ENCODE data around the gene CLDN6. TPM values are rescaled to one million over a fixed set of nuclear protein-coding genes. Genes with fewer than 3 reads are reported as not detected.
A peak's percentile ranks its signal among the peaks of the same experiment; 100 is the strongest.

Gene CLDN6
- total RNA-seq, 1 experiment from 2014 or later: 743 TPM

DNA sequence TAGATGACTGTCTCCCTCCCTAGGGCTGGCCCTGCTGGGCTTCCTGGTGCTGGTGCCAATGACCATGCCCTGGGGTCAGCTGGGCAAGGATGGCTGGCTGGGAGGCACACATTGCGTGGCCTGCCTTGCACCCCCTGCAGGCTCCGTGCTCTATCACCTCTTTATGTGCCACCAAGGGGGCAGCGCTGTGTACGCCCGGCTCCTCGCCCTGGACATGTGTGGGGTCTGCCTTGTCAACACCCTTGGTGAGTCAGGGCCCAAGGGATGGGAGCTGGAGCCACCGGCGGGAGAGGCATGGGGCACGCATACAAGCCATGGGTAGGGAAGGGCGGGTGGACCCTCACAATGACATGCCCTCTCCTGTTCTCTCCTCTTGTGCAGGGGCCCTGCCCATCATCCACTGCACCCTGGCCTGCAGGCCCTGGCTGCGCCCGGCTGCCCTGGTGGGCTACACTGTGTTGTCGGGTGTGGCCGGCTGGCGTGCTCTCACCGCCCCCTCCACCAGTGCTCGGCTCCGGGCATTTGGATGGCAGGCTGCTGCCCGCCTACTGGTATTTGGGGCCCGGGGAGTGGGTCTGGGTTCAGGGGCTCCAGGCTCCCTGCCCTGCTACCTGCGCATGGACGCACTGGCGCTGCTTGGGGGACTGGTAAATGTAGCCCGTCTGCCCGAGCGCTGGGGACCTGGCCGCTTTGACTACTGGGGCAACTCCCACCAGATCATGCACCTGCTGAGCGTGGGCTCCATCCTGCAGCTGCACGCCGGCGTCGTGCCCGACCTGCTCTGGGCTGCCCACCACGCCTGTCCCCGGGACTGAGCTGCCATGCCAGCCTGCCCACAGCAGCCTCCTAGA lies 46.6 kb downstream of the CLDN6 start:
- WGBS (ENCODE audit: extremely low coverage, insufficient read length, low lambda C conversion rate): no CpG with 5 or more reads among the region's 35 CpGs
- Histone ChIP-seq H2BK15ac (ENCODE audit: low read depth, low read length) (no peak overlapping the region), H3K4me1 (ENCODE audit: insufficient read depth, low read length) (no peaks in the 10 kb centered on the region), H4K20me1 (ENCODE audit: control insufficient read depth, insufficient read depth, insufficient read length) (peaks cover 3% of the 10 kb centered on the region), H3K23ac (ENCODE audit: insufficient read length, low read depth, low read length) (no peak overlapping the region), H2AK5ac (ENCODE audit: insufficient read length, low read length) (no peak overlapping the region), H3K9ac (ENCODE audit: extremely low read depth, insufficient read length, low read length) (no peak overlapping the region), H3K27ac (ENCODE audit: insufficient read length, low read depth, low read length) (no peak overlapping the region), H2BK12ac (ENCODE audit: insufficient read length, low read depth, low read length) (no peak overlapping the region), H2AFZ (ENCODE audit: low read length) (no peak overlapping the region), H3K18ac (ENCODE audit: insufficient read length, low read depth, low read length) (no peak overlapping the region), H4K5ac (ENCODE audit: insufficient read length, low read depth, low read length) (no peak overlapping the region), H2BK5ac (ENCODE audit: insufficient read length, low read length) (no peak overlapping the region), H3K4ac (ENCODE audit: low read depth, low read length) (no peak overlapping the region), H3K79me1 (ENCODE audit: insufficient read depth, low read depth, low read length, poor library complexity, severe bottlenecking) (no peaks in the 10 kb centered on the region), H2BK20ac (ENCODE audit: low read depth, low read length, poor library complexity, severe bottlenecking) (no peak overlapping the region), H3K23me2 (ENCODE audit: insufficient read length, low read depth, low read length, poor library complexity, severe bottlenecking) (peaks cover 6% of the 10 kb centered on the region), H4K8ac (replicated peaks; ENCODE audit: insufficient read length, low read depth, low read length) (no peak overlapping the region), H3K56ac (ENCODE audit: insufficient read length, low read depth, low read length) (no peak overlapping the region), H3K14ac (ENCODE audit: insufficient read depth, low read length) (no peak overlapping the region), H2BK120ac (ENCODE audit: low read depth, low read length, poor library complexity, severe bottlenecking) (no peak overlapping the region), H3K79me2 (ENCODE audit: insufficient read depth, low read length) (no peaks in the 10 kb centered on the region), H3K27me3 (ENCODE audit: insufficient read depth, low read length) (no peaks in the 10 kb centered on the region), H3K9me3 (ENCODE audit: control insufficient read depth, low read depth, low read length) (no peaks in the 10 kb centered on the region), H4K91ac (ENCODE audit: insufficient read length, low read depth, low read length) (no peak overlapping the region), H3K4me2 (ENCODE audit: insufficient read depth, insufficient read length, low read length) (no peak overlapping the region), H3T11ph (ENCODE audit: low read length) (no peak overlapping the region)
- H3K27me3 Mint-ChIP-seq (ENCODE audit: low read depth): peaks cover 13% of the 10 kb centered on the region
- TF ChIP-seq, protein P1, sequence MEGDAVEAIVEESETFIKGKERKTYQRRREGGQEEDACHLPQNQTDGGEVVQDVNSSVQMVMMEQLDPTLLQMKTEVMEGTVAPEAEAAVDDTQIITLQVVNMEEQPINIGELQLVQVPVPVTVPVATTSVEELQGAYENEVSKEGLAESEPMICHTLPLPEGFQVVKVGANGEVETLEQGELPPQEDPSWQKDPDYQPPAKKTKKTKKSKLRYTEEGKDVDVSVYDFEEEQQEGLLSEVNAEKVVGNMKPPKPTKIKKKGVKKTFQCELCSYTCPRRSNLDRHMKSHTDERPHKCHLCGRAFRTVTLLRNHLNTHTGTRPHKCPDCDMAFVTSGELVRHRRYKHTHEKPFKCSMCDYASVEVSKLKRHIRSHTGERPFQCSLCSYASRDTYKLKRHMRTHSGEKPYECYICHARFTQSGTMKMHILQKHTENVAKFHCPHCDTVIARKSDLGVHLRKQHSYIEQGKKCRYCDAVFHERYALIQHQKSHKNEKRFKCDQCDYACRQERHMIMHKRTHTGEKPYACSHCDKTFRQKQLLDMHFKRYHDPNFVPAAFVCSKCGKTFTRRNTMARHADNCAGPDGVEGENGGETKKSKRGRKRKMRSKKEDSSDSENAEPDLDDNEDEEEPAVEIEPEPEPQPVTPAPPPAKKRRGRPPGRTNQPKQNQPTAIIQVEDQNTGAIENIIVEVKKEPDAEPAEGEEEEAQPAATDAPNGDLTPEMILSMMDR (conservative IDR thresholded peaks at IDR 0.05): no peak
- H3K27ac Mint-ChIP-seq: no peak overlapping the region; a peak in 1 of 7 replicates
- DNase-seq: no peak
- peaks cover 4 to 34% (median 26%) of the 10 kb centered on the region in 3 experiments; a peak in 6 of 7 replicates for H3K36me3 Mint-ChIP-seq (ENCODE audit: insufficient read depth in 1 of 3, low read depth in 3 of 3)
- H3K4me3 Mint-ChIP-seq: peak overlapping the region; percentile 72 to 81
- H3K9me3 Mint-ChIP-seq: no peaks in the 10 kb centered on the region
- H3K4me1 Mint-ChIP-seq: peaks cover 18 to 21% of the 10 kb centered on the region in 2 experiments

Measured in H9 (cell line).